MM.1S (cell line): ENCODE measurements around the gene TRAPPC8.
"Not testable (repeated sequence)": the region's sequence is repeated elsewhere in the genome, so short reads cannot be mapped to it uniquely, and the experiment has no call there.

Experiments used
- DNase-seq: peaks from one replicate; pipeline ENCODE4 v3.0.0-alpha.2; 2015
- H2AFZ ChIP-seq: fragments of 300-600 bp; sonication (generic); 2 replicates; pipeline ENCODE4 v1.6.0; 2016; ENCODE audit warnings: antibody characterized with exemption, low read length
- H3F3A ChIP-seq: fragments of 300-600 bp; sonication (generic); 2 replicates; pipeline ENCODE4 v1.6.1; 2016; ENCODE audit warnings: mild to moderate bottlenecking, antibody characterized with exemption, low read length, moderate library complexity, mixed read lengths; ENCODE audit not compliant: insufficient read depth
- H3K27ac ChIP-seq: fragments of 300-600 bp; sonication (generic); 2 replicates; pipeline ENCODE4 v1.5.1; 2016; ENCODE audit warnings: mild to moderate bottlenecking, low read length
- H3K27me3 ChIP-seq: fragments of 300-600 bp; sonication (generic); replicated peaks from 2 replicates; pipeline ENCODE4 v1.6.0; 2016; ENCODE audit warnings: low read length; ENCODE audit not compliant: insufficient read depth
- H3K36me3 ChIP-seq: fragments of 300-600 bp; sonication (generic); replicated peaks from 2 replicates; pipeline ENCODE4 v1.6.1; 2016; ENCODE audit warnings: mild to moderate bottlenecking, low read length, mixed read lengths; ENCODE audit not compliant: insufficient read depth
- H3K4me1 ChIP-seq: fragments of 300-600 bp; sonication (generic); 2 replicates; pipeline ENCODE4 v1.6.1; 2016; ENCODE audit warnings: low read length, mixed read lengths
- H3K4me2 ChIP-seq: fragments of 300-600 bp; sonication (generic); 2 replicates; pipeline ENCODE4 v1.6.0; 2016; ENCODE audit warnings: low read depth, low read length
- H3K4me3 ChIP-seq: fragments of 300-600 bp; sonication (generic); 2 replicates; pipeline ENCODE4 v1.5.1; 2016; ENCODE audit warnings: low read length, mixed read lengths
- H3K79me2 ChIP-seq: fragments of 300-600 bp; sonication (generic); 2 replicates; pipeline ENCODE4 v1.6.1; 2016; ENCODE audit warnings: mixed run types, low read length, mixed read lengths
- H3K9ac ChIP-seq: fragments of 300-600 bp; sonication (generic); 2 replicates; pipeline ENCODE4 v1.6.1; 2016; ENCODE audit warnings: low read length, mixed read lengths
- H3K9me2 ChIP-seq: fragments of 300-600 bp; sonication (generic); replicated peaks from 2 replicates; pipeline ENCODE4 v1.6.1; 2016; ENCODE audit warnings: mild to moderate bottlenecking, low read length, mixed read lengths; ENCODE audit not compliant: insufficient read depth
- H3K9me3 ChIP-seq: fragments of 300-600 bp; sonication (generic); replicated peaks from 2 replicates; pipeline ENCODE4 v1.6.1; 2016; ENCODE audit warnings: mild to moderate bottlenecking, low read length, mixed read lengths; ENCODE audit not compliant: insufficient read depth
- H4K20me1 ChIP-seq: fragments of 300-600 bp; sonication (generic); 2 replicates; pipeline ENCODE4 v1.6.1; 2016; ENCODE audit warnings: mild to moderate bottlenecking, low read length, moderate library complexity, mixed read lengths; ENCODE audit not compliant: insufficient read depth
- EZH2 ChIP-seq: fragments of 300-600 bp; sonication (generic); optimal IDR thresholded peaks from 2 replicates; pipeline ENCODE3; 2017; ENCODE audit warnings: low read depth, mild to moderate bottlenecking, antibody characterized with exemption, low read length, mixed read lengths
- EZH2phosphoT487 ChIP-seq: fragments of 300-600 bp; sonication (generic); IDR thresholded peaks from 2 replicates; pipeline ENCODE4 v1.6.1; 2018; ENCODE audit warnings: antibody characterized with exemption, low read length
- TF ChIP-seq, protein P1 (sequence below): fragments of 300-600 bp; sonication (generic); IDR thresholded peaks from 2 replicates; pipeline ENCODE4 v1.5.1; 2016; ENCODE audit warnings: antibody characterized with exemption, low read length, mixed read lengths

The TRAPPC8 gene

GRCh38 chr18:31943878-31944816 is 1.2 kb upstream of the TRAPPC8 start:
- Histone ChIP-seq H3K36me3 (no peaks in the 10 kb centered on the region), H3K27me3 (no peaks in the 10 kb centered on the region), H3K9ac (peak overlapping the region; percentile 62), H3K79me2 (peaks cover 37% of the 10 kb centered on the region), H3K4me3 (peak overlapping the region; percentile 79), H3K27ac (peak overlapping the region; percentile 74), H4K20me1 (0 out of 2 replicates have a peak, but pooled peaks cover 6% of the 10 kb centered on the region), H3K9me3 (no peaks in the 10 kb centered on the region), H3K9me2 (no peaks in the 10 kb centered on the region), H3K4me1 (0 out of 2 replicates have a peak, but pooled peaks cover 3% of the 10 kb centered on the region), H3K4me2 (peak overlapping the region; percentile 84), H3F3A (peaks cover 20% of the 10 kb centered on the region), H2AFZ (peak overlapping the region; percentile 75)
- DNase-seq: no peak
- TF ChIP-seq EZH2phosphoT487: no peak
- TF ChIP-seq, protein P1, sequence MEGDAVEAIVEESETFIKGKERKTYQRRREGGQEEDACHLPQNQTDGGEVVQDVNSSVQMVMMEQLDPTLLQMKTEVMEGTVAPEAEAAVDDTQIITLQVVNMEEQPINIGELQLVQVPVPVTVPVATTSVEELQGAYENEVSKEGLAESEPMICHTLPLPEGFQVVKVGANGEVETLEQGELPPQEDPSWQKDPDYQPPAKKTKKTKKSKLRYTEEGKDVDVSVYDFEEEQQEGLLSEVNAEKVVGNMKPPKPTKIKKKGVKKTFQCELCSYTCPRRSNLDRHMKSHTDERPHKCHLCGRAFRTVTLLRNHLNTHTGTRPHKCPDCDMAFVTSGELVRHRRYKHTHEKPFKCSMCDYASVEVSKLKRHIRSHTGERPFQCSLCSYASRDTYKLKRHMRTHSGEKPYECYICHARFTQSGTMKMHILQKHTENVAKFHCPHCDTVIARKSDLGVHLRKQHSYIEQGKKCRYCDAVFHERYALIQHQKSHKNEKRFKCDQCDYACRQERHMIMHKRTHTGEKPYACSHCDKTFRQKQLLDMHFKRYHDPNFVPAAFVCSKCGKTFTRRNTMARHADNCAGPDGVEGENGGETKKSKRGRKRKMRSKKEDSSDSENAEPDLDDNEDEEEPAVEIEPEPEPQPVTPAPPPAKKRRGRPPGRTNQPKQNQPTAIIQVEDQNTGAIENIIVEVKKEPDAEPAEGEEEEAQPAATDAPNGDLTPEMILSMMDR: no peak
- no peak for TF ChIP-seq EZH2

DNA sequence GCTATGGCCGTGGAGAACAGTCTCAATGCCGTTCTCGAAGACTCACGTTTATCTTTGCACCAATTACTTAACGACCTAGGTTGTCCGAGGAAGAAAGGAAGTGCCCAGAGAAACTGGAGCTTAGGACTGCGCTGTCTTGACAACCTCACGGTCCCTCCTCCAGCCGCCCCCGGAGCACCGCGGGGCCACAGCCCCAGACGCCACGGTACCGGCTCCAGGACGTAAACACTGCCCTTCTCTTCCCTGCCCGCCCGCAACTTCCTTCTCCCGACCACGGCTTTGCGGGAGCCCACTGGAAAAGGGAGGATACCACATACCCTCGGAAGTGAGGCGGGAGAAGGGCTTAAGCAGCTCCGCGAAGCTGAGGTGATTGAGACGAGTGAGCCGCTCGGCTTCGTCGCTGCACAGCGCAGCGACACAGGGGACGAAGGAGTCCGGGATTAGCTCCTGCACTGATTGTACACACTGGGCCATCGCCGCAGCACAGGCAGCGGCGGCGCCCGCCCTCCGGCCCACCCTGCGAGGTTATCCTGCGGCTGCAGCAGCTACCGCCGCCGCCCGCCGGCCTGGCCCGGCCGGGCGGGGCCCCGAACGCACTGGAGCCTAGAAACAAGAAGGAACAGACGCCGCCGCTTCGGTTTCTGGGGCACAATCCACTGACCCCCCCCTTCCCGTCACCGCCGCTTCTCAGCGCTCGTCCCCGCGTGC is 483 bp downstream of the TRAPPC8 start:
- Histone ChIP-seq H3K9me3 (no peaks in the 10 kb centered on the region), H3K9ac (peak overlapping the region; percentile 95), H2AFZ (peak overlapping the region; percentile 98), H3K4me3 (peak overlapping the region; percentile 99), H3K4me1 (0 out of 2 replicates have a peak, but pooled peaks cover 3% of the 10 kb centered on the region), H3K79me2 (peaks cover 53% of the 10 kb centered on the region), H3F3A (peaks cover 20% of the 10 kb centered on the region), H3K9me2 (no peaks in the 10 kb centered on the region), H4K20me1 (0 out of 2 replicates have a peak, but pooled peaks cover 6% of the 10 kb centered on the region), H3K4me2 (peak overlapping the region; percentile 82), H3K27me3 (no peaks in the 10 kb centered on the region), H3K36me3 (no peaks in the 10 kb centered on the region), H3K27ac (peak overlapping the region; percentile 94)
- peak; percentile 40 for DNase-seq
- TF ChIP-seq EZH2: no peak
- no peak for TF ChIP-seq EZH2phosphoT487
- TF ChIP-seq, protein P1: no peak

DNA sequence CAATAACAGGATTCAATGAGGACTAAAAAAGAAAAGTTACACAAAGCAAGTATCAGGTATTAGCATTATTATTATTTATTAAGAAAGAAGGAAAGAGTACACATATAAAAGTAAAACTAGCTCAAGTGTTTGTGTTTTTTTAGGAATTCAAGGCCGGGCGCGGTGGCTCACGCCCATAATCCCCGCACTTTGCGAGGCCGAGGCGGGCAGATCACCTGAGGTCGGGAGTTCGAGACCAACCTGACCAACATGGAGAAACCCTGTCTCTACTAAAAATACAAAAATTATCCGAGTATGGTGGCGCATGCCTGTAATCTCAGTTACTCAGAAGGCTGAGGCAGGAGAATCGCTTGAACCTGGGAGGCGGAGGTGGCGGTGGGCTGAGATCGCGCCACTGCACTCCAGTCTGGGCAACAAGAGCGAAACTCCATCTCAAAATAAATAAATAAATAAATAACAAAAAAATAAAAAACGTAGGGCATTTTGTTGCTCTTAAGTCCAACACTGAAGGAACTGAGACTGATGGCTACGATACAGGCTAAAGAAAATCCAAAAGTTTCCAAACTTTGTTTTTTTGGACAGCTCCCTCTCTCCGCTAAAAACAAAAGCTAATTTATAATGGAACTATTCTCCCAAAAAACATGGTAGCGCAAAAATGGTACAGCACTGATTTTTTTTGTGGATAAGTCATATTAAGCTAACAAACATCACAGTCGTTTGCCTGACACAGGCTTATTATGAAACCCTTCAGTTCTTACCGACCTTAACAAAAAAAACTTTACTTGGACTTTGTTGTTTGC is 1.7 kb downstream of the TRAPPC8 start:
- Histone ChIP-seq H3K27ac (no peak overlapping the region), H3K27me3 (no peaks in the 10 kb centered on the region), H2AFZ (no peak overlapping the region), H3K79me2 (peaks cover 63% of the 10 kb centered on the region), H3K36me3 (no peaks in the 10 kb centered on the region), H3K4me2 (peak overlapping the region; percentile 82), H3K9ac (peak overlapping the region; percentile 95; the same call in 1 of the 2 replicates), H3K4me1 (0 out of 2 replicates have a peak, but pooled peaks cover 3% of the 10 kb centered on the region), H3K4me3 (peak overlapping the region; percentile 99), H3K9me2 (no peaks in the 10 kb centered on the region), H3F3A (peaks cover 20% of the 10 kb centered on the region), H4K20me1 (0 out of 2 replicates have a peak, but pooled peaks cover 6% of the 10 kb centered on the region), H3K9me3 (no peaks in the 10 kb centered on the region)
- no peak for DNase-seq
- no peak for TF ChIP-seq EZH2
- TF ChIP-seq, protein P1: no peak
- TF ChIP-seq EZH2phosphoT487: no peak

- H3K9ac ChIP-seq, H3K4me1 ChIP-seq, H3K4me3 ChIP-seq, DNase-seq, H3F3A ChIP-seq, H3K4me2 ChIP-seq, H3K36me3 ChIP-seq, H3K27ac ChIP-seq, H4K20me1 ChIP-seq, H3K9me3 ChIP-seq, H3K27me3 ChIP-seq, H3K9me2 ChIP-seq, H2AFZ ChIP-seq: not testable (repeated sequence)
- peaks cover 65% of the 10 kb centered on the region for H3K79me2 ChIP-seq
These were observed 8.2 kb downstream of the TRAPPC8 start for GRCh38 chr18:31934773-31935172.
